Muscle of leg (tissue), 11 donors: Measurements from ENCODE around the gene GNA14. TPM values are rescaled to one million over a fixed set of nuclear protein-coding genes. Genes with fewer than 3 reads are reported as not detected.
A peak's percentile ranks its signal among the peaks of the same experiment; 100 is the strongest.

Experiments used
- DNase-seq: peaks from one replicate; pipeline ENCODE4 v3.0.0; 2013
- H3K27ac ChIP-seq: one replicate; pipeline ENCODE4 v1.5.1; 2013; ENCODE audit warnings: mild to moderate bottlenecking, low read length, control low read depth
- H3K27me3 ChIP-seq: one replicate; pipeline ENCODE4 v1.6.1; 2013; ENCODE audit warnings: low read length; ENCODE audit not compliant: control insufficient read depth, insufficient read depth
- H3K36me3 ChIP-seq: one replicate; pipeline ENCODE4 v1.6.1; 2013; ENCODE audit warnings: low read length; ENCODE audit not compliant: control insufficient read depth, insufficient read depth
- H3K4me1 ChIP-seq: one replicate; pipeline ENCODE4 v1.6.1; 2013; ENCODE audit warnings: low read length; ENCODE audit not compliant: control insufficient read depth, insufficient read depth
- H3K4me3 ChIP-seq: one replicate; pipeline ENCODE4 v1.5.1; 2013; ENCODE audit warnings: low read length, control low read depth
- H3K9me3 ChIP-seq: replicated peaks from 2 replicates; pipeline ENCODE4 v1.6.1; 2013; ENCODE audit warnings: low read depth, low read length; ENCODE audit not compliant: control insufficient read depth
- WGBS: methylation state at CpG from one replicate; pipeline ENCODE4 v1.1.5; 2013; ENCODE audit warnings: missing lambda C conversion rate; ENCODE audit not compliant: insufficient coverage; 5-methylcytosine and 5-hydroxymethylcytosine counted together
- polyA plus RNA-seq, 8 donors: library from polyadenylated mRNA; unstranded; fragments of 120-200 nt; gene quantifications; one replicate each; pipeline versions ENCODE4 v1.2.1 to v1.2.3, GENCODE V29; 2013; ENCODE audit warnings: inconsistent platforms in 1 of 8, low replicate concordance in 1 of 8; ENCODE audit not compliant: insufficient read length in 8 of 8, insufficient read depth in 1 of 8
- total RNA-seq: library from RNA; stranded (reverse); fragments of 120-200 nt; gene quantifications from one replicate; pipeline ENCODE4 v1.2.4, GENCODE V29; 2013

The GNA14 gene
- total and polyA plus RNA-seq, 9 donors = 2.1 to 6.6 (median 3.3) TPM

DNA sequence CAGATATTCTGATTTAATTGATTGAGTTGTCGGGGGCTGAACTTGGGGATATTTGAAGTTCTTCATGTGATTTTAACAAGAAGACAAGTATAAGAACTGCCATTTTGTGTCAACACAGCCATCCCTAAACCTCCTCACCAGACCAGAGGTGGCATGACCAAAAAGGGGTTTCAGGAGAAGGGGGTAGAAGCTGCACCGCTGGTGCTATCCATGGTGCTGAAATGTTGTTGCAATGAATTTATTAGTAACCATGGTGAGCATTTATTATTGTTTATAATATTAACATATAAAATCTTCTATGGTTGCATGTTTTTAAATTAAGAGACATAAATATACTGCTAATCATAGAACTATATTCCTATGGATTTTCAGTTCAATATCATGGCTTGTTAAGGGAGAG is 72.3 kb downstream of the GNA14 start:
- DNase-seq = peak; percentile 53
- no peaks in the 10 kb centered on the region for H3K4me1 ChIP-seq
- no peaks in the 10 kb centered on the region for H3K9me3 ChIP-seq
- WGBS = no CpG with 5 or more reads among the region's 2 CpGs
- no peak overlapping the region for H3K4me3 ChIP-seq
- no peaks in the 10 kb centered on the region for H3K36me3 ChIP-seq
- no peaks in the 10 kb centered on the region for H3K27me3 ChIP-seq
- no peak overlapping the region for H3K27ac ChIP-seq

DNA sequence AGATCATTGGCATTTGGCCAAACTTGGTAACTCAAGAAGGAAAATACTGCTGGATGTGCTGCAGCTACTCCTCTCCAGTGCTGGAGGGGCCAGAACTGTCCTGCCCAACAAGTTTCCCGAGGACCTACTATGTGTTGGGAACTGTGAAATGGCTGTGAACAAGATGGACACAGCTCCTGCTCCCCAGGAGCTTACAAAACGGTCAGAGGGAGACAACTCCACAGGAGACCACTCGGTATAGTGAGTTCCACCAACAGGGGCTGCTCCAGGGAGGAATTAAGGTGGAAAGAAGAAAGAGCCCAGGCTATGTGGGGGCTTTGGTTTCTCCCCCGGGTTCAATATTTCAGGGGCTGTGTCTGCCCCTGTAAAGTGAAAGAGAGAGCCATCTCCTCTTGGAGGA is 78.8 kb downstream of the GNA14 start:
- H3K4me1 ChIP-seq = no peaks in the 10 kb centered on the region
- H3K36me3 ChIP-seq = no peaks in the 10 kb centered on the region
- H3K27me3 ChIP-seq = no peaks in the 10 kb centered on the region
- DNase-seq = no peak
- H3K4me3 ChIP-seq = no peak overlapping the region
- H3K27ac ChIP-seq = no peak overlapping the region
- WGBS = 78% methylated on average over 3 of the region's 4 CpGs
- no peaks in the 10 kb centered on the region for H3K9me3 ChIP-seq

DNA sequence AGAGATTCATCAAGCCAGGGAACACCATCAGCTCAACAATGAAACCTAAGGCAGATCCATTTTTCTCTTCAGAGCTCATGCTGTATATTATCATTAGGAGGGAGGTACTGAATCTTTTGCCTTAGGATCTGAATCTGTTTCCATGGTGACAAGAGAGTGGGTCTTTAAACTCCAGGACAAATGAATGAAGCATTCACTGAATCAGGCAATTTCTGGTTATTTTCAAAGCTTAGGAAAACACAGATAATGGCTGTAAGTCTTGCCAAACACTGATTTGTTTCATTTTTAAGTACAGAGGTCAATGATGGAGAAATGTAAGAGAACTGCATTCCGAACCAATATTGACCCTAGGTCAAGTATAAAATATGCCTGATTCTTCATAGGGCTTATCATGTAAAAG is 84.9 kb downstream of the GNA14 start:
- WGBS = no CpG with 5 or more reads among the region's 1 CpG
- Histone ChIP-seq H3K36me3 (no peaks in the 10 kb centered on the region), H3K27ac (no peak overlapping the region), H3K27me3 (no peaks in the 10 kb centered on the region), H3K4me3 (no peak overlapping the region), H3K9me3 (no peaks in the 10 kb centered on the region), H3K4me1 (no peaks in the 10 kb centered on the region)
- no peak for DNase-seq

DNA sequence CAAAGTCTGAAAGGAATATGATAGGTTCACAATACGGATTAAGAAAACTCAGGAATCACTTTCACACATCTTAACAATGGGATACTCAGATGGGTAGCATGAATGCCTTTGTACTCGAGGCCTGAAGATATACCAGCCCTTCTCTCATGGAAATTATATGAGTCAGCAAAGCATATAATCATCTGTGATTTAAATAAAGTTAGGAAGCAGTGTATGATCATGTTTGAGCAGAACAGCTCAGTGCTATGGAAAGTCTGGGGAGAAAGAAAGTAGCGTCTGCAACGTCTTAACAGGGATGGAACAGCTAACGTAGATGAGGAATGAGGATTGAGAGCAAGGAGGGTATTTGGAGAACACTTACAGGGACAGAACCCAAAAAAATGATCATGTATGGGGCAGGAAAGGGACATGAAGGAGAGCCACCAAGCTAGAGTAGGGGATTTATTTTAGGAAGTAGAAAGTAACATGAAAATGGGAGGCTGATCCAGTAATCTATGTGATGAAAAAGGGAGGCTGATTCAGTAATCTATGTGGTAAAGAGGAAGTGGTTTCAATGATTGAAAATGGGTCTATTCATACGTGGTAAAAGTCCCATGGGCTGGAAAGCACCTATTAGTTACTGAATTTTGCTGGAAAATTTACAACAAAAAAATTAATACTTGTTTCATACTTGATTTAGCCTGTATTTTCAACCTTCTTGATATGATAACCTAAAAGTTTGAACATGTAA is 85.9 kb downstream of the GNA14 start:
- no peaks in the 10 kb centered on the region for H3K36me3 ChIP-seq
- no peaks in the 10 kb centered on the region for H3K9me3 ChIP-seq
- no peak overlapping the region for H3K4me3 ChIP-seq
- no peaks in the 10 kb centered on the region for H3K27me3 ChIP-seq
- H3K27ac ChIP-seq = no peak overlapping the region
- 74% methylated on average over 3 of the region's 6 CpGs for WGBS
- DNase-seq = no peak
- H3K4me1 ChIP-seq = no peaks in the 10 kb centered on the region

DNA sequence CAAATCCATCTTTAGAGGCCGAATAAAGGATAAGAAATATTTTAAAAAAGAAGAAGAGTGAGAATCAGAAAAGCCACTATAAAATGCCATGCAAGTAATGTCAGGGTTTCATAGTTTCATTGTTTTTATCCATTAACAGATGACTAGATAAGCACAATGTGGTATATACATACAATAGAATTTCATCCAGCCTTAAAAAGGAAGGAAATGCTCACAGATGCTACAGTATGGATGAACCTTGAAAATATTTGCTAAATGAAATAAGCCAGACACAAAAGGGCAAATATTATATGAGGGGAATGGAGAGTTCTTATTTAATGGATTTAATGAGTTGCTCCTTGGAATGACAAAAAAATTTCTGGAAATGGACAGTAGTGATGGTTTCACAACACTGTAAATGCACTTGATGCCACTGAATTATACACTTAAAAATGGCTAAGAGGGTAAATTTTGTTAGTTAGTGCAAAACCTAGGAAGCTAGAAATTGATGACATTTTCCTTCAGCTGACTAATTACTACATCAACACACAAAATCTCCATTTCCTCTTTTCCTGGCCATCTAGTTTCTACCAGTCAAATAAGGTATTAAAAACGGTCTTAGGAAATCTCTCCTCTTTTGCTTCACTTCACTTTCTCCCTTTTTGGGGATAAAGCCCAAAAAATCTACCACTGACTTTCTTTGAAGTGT is 86.6 kb downstream of the GNA14 start:
- WGBS = no CpG with 5 or more reads among the region's 2 CpGs

DNA sequence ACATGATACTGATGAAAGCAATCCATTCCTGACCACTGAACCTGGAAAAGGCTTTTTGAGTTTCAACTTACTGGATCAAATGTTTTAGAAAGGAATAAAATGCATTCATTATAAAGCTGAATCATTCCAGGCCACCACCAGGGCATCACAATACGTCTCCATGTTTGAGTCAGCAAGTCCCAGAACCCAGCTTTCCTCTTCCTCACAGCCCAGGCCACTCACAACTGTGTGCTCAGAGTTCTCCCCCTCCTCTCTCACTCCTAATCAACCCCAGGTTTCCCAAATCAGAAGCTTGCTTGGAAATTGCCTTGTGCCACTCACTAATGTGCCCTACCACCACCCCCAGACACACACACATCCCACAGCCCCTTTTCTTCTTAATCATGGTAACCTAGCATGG is 91.7 kb downstream of the GNA14 start:
- WGBS = 50% methylated on average over 1 of the region's 1 CpG
- Histone ChIP-seq H3K27ac (no peak overlapping the region), H3K4me1 (no peaks in the 10 kb centered on the region), H3K9me3 (no peaks in the 10 kb centered on the region), H3K27me3 (no peaks in the 10 kb centered on the region), H3K4me3 (no peak overlapping the region), H3K36me3 (no peaks in the 10 kb centered on the region)
- DNase-seq = no peak

More for the DNA sequence above, 86.6 kb downstream of the GNA14 start:
- H3K36me3 ChIP-seq = no peaks in the 10 kb centered on the region
- no peaks in the 10 kb centered on the region for H3K9me3 ChIP-seq
- H3K27ac ChIP-seq = no peak overlapping the region
- H3K4me1 ChIP-seq = no peaks in the 10 kb centered on the region
- no peak overlapping the region for H3K4me3 ChIP-seq
- H3K27me3 ChIP-seq = no peaks in the 10 kb centered on the region
- no peak for DNase-seq

DNA sequence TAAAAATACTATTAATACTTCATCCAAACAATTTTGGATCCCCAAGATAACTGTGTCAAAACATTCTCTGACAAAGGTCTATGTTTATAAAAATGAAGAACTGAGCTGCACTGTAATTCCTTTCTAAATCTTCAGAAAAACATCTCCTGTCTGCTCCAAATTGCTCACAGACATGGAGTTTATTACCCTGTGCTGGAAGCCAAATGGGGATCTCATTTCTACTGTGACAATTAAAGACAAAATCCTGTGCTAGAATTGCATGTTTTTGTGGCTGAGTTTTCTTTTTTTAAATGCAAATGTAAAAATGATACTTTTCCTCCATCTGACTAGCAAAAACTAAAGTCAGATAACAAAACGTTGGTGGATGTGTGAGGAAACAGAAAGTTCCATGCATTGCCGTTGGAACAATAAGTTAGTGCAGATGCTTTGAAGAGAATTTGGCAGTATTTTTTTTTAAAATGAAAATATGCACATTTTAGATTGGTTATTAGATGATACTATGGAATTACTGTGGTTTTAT is 93.5 kb downstream of the GNA14 start:
- no peaks in the 10 kb centered on the region for H3K27me3 ChIP-seq
- H3K4me1 ChIP-seq = no peaks in the 10 kb centered on the region
- no peak overlapping the region for H3K27ac ChIP-seq
- no peak overlapping the region for H3K4me3 ChIP-seq
- H3K9me3 ChIP-seq = no peaks in the 10 kb centered on the region
- no CpG with 5 or more reads among the region's 2 CpGs for WGBS
- peak; percentile 63 for DNase-seq
- H3K36me3 ChIP-seq = no peaks in the 10 kb centered on the region

DNA sequence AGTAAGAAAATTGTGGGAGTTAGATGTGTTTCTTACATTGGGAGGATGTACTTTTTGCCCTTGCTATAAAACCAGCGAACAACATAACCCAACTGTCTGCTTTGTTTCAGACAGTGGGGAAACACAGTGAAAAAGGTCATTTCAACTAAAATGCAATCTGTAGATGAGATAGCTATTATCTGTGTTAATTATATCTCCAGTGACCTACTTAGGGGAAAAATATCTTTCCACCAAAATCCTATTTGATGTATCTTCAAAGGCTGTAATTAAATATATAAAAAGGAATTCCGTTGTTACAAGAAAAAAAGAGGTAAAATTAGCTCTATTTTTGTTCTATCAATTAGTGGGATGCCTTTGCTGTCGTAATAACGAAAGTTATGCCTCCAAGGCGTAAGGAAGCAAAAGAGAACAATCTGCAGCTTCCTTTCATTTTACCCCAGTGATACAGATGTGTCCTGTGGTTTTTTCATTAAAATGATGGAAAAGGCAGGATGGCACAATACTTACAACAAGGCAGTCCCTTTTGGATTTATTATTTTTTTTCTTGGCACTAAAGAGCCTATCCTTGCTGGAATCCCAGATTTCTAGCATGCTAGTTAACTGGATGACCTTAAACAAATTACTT is 100.9 kb downstream of the GNA14 start:
- Histone ChIP-seq H3K36me3 (no peaks in the 10 kb centered on the region), H3K27ac (no peak overlapping the region), H3K4me1 (peaks cover 3% of the 10 kb centered on the region), H3K9me3 (peaks cover 7% of the 10 kb centered on the region), H3K4me3 (no peak overlapping the region), H3K27me3 (no peaks in the 10 kb centered on the region)
- no CpG with 5 or more reads among the region's 5 CpGs for WGBS
- DNase-seq = no peak

DNA sequence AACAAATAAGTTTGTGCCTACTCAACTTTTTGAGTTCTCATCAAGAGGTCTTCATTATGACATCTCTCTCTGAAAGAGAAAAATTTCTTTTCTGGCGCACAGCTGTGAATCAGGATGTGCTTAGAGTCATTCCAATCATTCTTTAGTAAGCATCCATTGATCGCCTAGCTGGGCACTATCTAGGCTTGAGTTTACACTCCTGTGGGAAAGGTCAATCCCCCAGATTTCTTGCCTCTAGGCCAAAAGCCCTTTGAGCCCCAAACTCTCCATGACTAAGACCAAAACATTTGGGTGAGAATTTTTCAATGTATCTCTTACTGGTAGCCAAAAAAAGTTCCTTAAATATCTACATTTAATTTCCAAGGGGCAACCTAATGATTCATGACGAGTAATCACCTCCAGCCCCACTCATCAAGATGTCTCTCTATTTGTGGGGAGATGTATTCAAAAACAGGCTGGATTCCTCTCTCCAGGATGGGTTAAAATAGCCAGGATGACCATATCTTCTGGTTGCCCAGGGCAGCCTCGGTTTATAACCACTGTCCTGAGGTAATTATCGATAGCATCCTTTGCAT is 101.7 kb downstream of the GNA14 start:
- Histone ChIP-seq H3K9me3 (peaks cover 13% of the 10 kb centered on the region), H3K27me3 (no peaks in the 10 kb centered on the region), H3K27ac (no peak overlapping the region), H3K4me1 (peaks cover 3% of the 10 kb centered on the region), H3K36me3 (no peaks in the 10 kb centered on the region), H3K4me3 (no peak overlapping the region)
- no CpG with 5 or more reads among the region's 5 CpGs for WGBS
- DNase-seq = no peak

DNA sequence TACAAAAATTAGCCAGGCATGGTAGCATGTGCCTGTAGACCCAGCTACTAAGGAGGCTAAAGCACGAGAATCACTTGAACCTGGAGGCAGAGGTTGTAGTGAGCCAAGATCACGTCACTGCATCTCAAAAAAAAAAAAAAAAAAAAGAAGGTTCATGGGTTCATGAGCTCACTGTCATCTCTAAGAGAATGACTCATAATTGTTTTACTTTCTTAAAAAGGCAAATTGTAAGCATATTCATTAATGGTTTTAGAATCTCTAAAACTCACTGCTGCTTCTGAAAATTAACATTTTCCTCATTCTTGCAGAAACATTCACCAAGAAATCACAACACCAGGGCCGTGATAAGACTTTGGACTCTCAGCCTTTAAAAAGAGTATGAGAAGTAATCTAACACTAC is 103.6 kb downstream of the GNA14 start:
- no peak overlapping the region for H3K4me3 ChIP-seq
- peaks cover 19% of the 10 kb centered on the region for H3K9me3 ChIP-seq
- no CpG with 5 or more reads among the region's 3 CpGs for WGBS
- no peak overlapping the region for H3K27ac ChIP-seq
- no peaks in the 10 kb centered on the region for H3K27me3 ChIP-seq
- no peaks in the 10 kb centered on the region for H3K36me3 ChIP-seq
- H3K4me1 ChIP-seq = peaks cover 3% of the 10 kb centered on the region
- DNase-seq = no peak
